ENCODE data around the gene TGM5. TPM values are rescaled to one million over a fixed set of nuclear protein-coding genes. Genes with fewer than 3 reads are reported as not detected.

The TGM5 gene
- polyA plus RNA-seq (2013), result 0.01 TPM

GRCh38 chr15:43266834-43267233, at the start of gene TGM5:
TGM5 (minus strand) TSS chr15:43266928; CDS start chr15:43266849, 79 bp downstream.
- H3K4me1 ChIP-seq (ENCODE audit: control extremely low read depth in 1 of 4, control insufficient read depth in 4 of 4, insufficient read depth in 4 of 4, low read length in 3 of 4), result peaks cover 8 to 30% (median 18%) of the 10 kb centered on the region in 4 experiments
- 97% methylated on average over 7 of the region's 8 CpGs for WGBS (ENCODE audit: insufficient coverage)
- CTCF ChIA-PET, result interaction anchor here (0.8 to 9.6 kb wide), 12 partner anchors 10 to 63 kb away, joined by 3 to 201 read pairs (median 18); no protein-coding TSS in a partner anchor
- peaks cover 0 to 2% (median 0%) of the 10 kb centered on the region in 5 experiments for H3K27me3 ChIP-seq (replicated peaks in 2 of 5; ENCODE audit: control insufficient read depth in 4 of 5, insufficient read depth in 5 of 5, low read length in 4 of 5)
- DNase-seq, result no peak
- H3K27ac ChIP-seq (ENCODE audit: insufficient read depth in 1 of 2, low read depth in 1 of 2, low read length in 2 of 2, poor library complexity in 1 of 2, severe bottlenecking in 2 of 2), result no peak within 1 kb of the TSS
- no peak within 1 kb of the TSS for H3K4me3 ChIP-seq (ENCODE audit: control insufficient read depth in 1 of 7, extremely low read depth in 1 of 7, insufficient read depth in 4 of 7, low read depth in 2 of 7, low read length in 6 of 7)
- H3K36me3 ChIP-seq (ENCODE audit: control insufficient read depth in 4 of 4, insufficient read depth in 4 of 4, low read length in 3 of 4), result no peaks in the 10 kb centered on the region
- H3K9me3 ChIP-seq (ENCODE audit: control extremely low read depth in 1 of 5, control insufficient read depth in 4 of 5, insufficient read depth in 2 of 5, low read depth in 1 of 5, low read length in 4 of 5), result no peaks in the 10 kb centered on the region
- POLR2A ChIA-PET, result no interaction called here

GRCh38 chr15:43314171-43314570, 47.4 kb upstream of the TGM5 start:
- H3K36me3 ChIP-seq (ENCODE audit: control insufficient read depth in 4 of 4, insufficient read depth in 4 of 4, low read length in 3 of 4), result no peaks in the 10 kb centered on the region
- no peaks in the 10 kb centered on the region for H3K9me3 ChIP-seq (ENCODE audit: control extremely low read depth in 1 of 5, control insufficient read depth in 4 of 5, insufficient read depth in 2 of 5, low read depth in 1 of 5, low read length in 4 of 5)
- POLR2A ChIA-PET, result interaction anchor here (0.5 kb wide), 1 partner anchor 444 kb away, joined by 4 read pairs; no protein-coding TSS in a partner anchor
- 94% methylated on average over 2 of the region's 3 CpGs for WGBS (ENCODE audit: insufficient coverage)
- H3K4me1 ChIP-seq (ENCODE audit: control extremely low read depth in 1 of 4, control insufficient read depth in 4 of 4, insufficient read depth in 4 of 4, low read length in 3 of 4), result no peaks in the 10 kb centered on the region
- no peak for DNase-seq
- H3K27me3 ChIP-seq (replicated peaks in 2 of 5; ENCODE audit: control insufficient read depth in 4 of 5, insufficient read depth in 5 of 5, low read length in 4 of 5), result peaks cover 0 to 9% (median 0%) of the 10 kb centered on the region in 5 experiments
- CTCF ChIA-PET, result no interaction called here
- H3K27ac ChIP-seq (ENCODE audit: insufficient read depth in 1 of 2, low read depth in 1 of 2, low read length in 2 of 2, poor library complexity in 1 of 2, severe bottlenecking in 2 of 2), result no peak overlapping the region
- H3K4me3 ChIP-seq (ENCODE audit: control insufficient read depth in 1 of 7, extremely low read depth in 1 of 7, insufficient read depth in 4 of 7, low read depth in 2 of 7, low read length in 6 of 7), result no peak overlapping the region

- Histone ChIP-seq H3K4me1 (ENCODE audit: control extremely low read depth in 1 of 4, control insufficient read depth in 4 of 4, insufficient read depth in 4 of 4, low read length in 3 of 4) (no peaks in the 10 kb centered on the region), H3K27me3 (replicated peaks in 2 of 5; ENCODE audit: control insufficient read depth in 4 of 5, insufficient read depth in 5 of 5, low read length in 4 of 5) (peaks cover 0 to 13% (median 0%) of the 10 kb centered on the region in 5 experiments), H3K9me3 (ENCODE audit: control extremely low read depth in 1 of 5, control insufficient read depth in 4 of 5, insufficient read depth in 2 of 5, low read depth in 1 of 5, low read length in 4 of 5) (no peaks in the 10 kb centered on the region), H3K27ac (ENCODE audit: insufficient read depth in 1 of 2, low read depth in 1 of 2, low read length in 2 of 2, poor library complexity in 1 of 2, severe bottlenecking in 2 of 2) (no peak overlapping the region), H3K4me3 (ENCODE audit: control insufficient read depth in 1 of 7, extremely low read depth in 1 of 7, insufficient read depth in 4 of 7, low read depth in 2 of 7, low read length in 6 of 7) (no peak overlapping the region), H3K36me3 (ENCODE audit: control insufficient read depth in 4 of 4, insufficient read depth in 4 of 4, low read length in 3 of 4) (no peaks in the 10 kb centered on the region)
- DNase-seq, result no peak
- ChIA-PET POLR2A (no interaction called here), CTCF (interaction anchor here (0.5 to 0.7 kb wide), 3 partner anchors 14 to 54 kb away, joined by 3 read pairs; no protein-coding TSS in a partner anchor)
- WGBS (ENCODE audit: insufficient coverage), result 71% methylated on average over 4 of the region's 4 CpGs
Measured at GRCh38 chr15:43312378-43312777, 45.6 kb upstream of the TGM5 start.

GRCh38 chr15:43302205-43302817, 35.6 kb upstream of the TGM5 start, which contains the start of gene TGM7:
TGM7 (minus strand) TSS chr15:43302255.
- Histone ChIP-seq H3K4me3 (ENCODE audit: control insufficient read depth in 1 of 7, extremely low read depth in 1 of 7, insufficient read depth in 4 of 7, low read depth in 2 of 7, low read length in 6 of 7) (no peak within 1 kb of the TSS), H3K4me1 (ENCODE audit: control extremely low read depth in 1 of 4, control insufficient read depth in 4 of 4, insufficient read depth in 4 of 4, low read length in 3 of 4) (no peaks in the 10 kb centered on the region), H3K27ac (ENCODE audit: insufficient read depth in 1 of 2, low read depth in 1 of 2, low read length in 2 of 2, poor library complexity in 1 of 2, severe bottlenecking in 2 of 2) (no peak within 1 kb of the TSS), H3K36me3 (ENCODE audit: control insufficient read depth in 4 of 4, insufficient read depth in 4 of 4, low read length in 3 of 4) (no peaks in the 10 kb centered on the region), H3K27me3 (replicated peaks in 2 of 5; ENCODE audit: control insufficient read depth in 4 of 5, insufficient read depth in 5 of 5, low read length in 4 of 5) (peaks cover 0 to 6% (median 0%) of the 10 kb centered on the region in 5 experiments), H3K9me3 (ENCODE audit: control extremely low read depth in 1 of 5, control insufficient read depth in 4 of 5, insufficient read depth in 2 of 5, low read depth in 1 of 5, low read length in 4 of 5) (no peaks in the 10 kb centered on the region)
- DNase-seq, result no peak
- 97% methylated on average over 8 of the region's 11 CpGs for WGBS (ENCODE audit: insufficient coverage)
- ChIA-PET CTCF (interaction anchor here (2.3 to 2.8 kb wide), 2 partner anchors 9 to 17 kb away, joined by 6 to 7 read pairs; no protein-coding TSS in a partner anchor), POLR2A (no interaction called here)

GRCh38 chr15:43299884-43300283, 33.2 kb upstream of the TGM5 start:
- Histone ChIP-seq H3K9me3 (ENCODE audit: control extremely low read depth in 1 of 5, control insufficient read depth in 4 of 5, insufficient read depth in 2 of 5, low read depth in 1 of 5, low read length in 4 of 5) (no peaks in the 10 kb centered on the region), H3K27me3 (replicated peaks in 2 of 5; ENCODE audit: control insufficient read depth in 4 of 5, insufficient read depth in 5 of 5, low read length in 4 of 5) (peaks cover 0 to 2% (median 0%) of the 10 kb centered on the region in 5 experiments), H3K4me3 (ENCODE audit: control insufficient read depth in 1 of 7, extremely low read depth in 1 of 7, insufficient read depth in 4 of 7, low read depth in 2 of 7, low read length in 6 of 7) (no peak overlapping the region), H3K27ac (ENCODE audit: insufficient read depth in 1 of 2, low read depth in 1 of 2, low read length in 2 of 2, poor library complexity in 1 of 2, severe bottlenecking in 2 of 2) (no peak overlapping the region), H3K36me3 (ENCODE audit: control insufficient read depth in 4 of 4, insufficient read depth in 4 of 4, low read length in 3 of 4) (no peaks in the 10 kb centered on the region), H3K4me1 (ENCODE audit: control extremely low read depth in 1 of 4, control insufficient read depth in 4 of 4, insufficient read depth in 4 of 4, low read length in 3 of 4) (no peaks in the 10 kb centered on the region)
- DNase-seq, result no peak
- ChIA-PET CTCF (no interaction called here), POLR2A (no interaction called here)

GRCh38 chr15:43299411-43299810, 32.7 kb upstream of the TGM5 start:
- POLR2A ChIA-PET, result no interaction called here
- DNase-seq, result no peak

GRCh38 chr15:43294091-43294706, 27.5 kb upstream of the TGM5 start:
- Histone ChIP-seq H3K27ac (ENCODE audit: insufficient read depth in 1 of 2, low read depth in 1 of 2, low read length in 2 of 2, poor library complexity in 1 of 2, severe bottlenecking in 2 of 2) (no peak overlapping the region), H3K27me3 (replicated peaks in 2 of 5; ENCODE audit: control insufficient read depth in 4 of 5, insufficient read depth in 5 of 5, low read length in 4 of 5) (peaks cover 0 to 12% (median 3%) of the 10 kb centered on the region in 5 experiments), H3K4me1 (ENCODE audit: control extremely low read depth in 1 of 4, control insufficient read depth in 4 of 4, insufficient read depth in 4 of 4, low read length in 3 of 4) (peaks cover 0 to 5% (median 1%) of the 10 kb centered on the region in 4 experiments), H3K4me3 (ENCODE audit: control insufficient read depth in 1 of 7, extremely low read depth in 1 of 7, insufficient read depth in 4 of 7, low read depth in 2 of 7, low read length in 6 of 7) (no peak overlapping the region), H3K36me3 (ENCODE audit: control insufficient read depth in 4 of 4, insufficient read depth in 4 of 4, low read length in 3 of 4) (no peaks in the 10 kb centered on the region), H3K9me3 (ENCODE audit: control extremely low read depth in 1 of 5, control insufficient read depth in 4 of 5, insufficient read depth in 2 of 5, low read depth in 1 of 5, low read length in 4 of 5) (no peaks in the 10 kb centered on the region)
- WGBS (ENCODE audit: insufficient coverage), result 97% methylated on average over 5 of the region's 6 CpGs
- CTCF ChIA-PET, result interaction anchor here (1.1 to 1.7 kb wide), 3 partner anchors 9 to 53 kb away, joined by 3 to 6 read pairs (median 3); partner anchors contain the start of gene TGM7
- DNase-seq, result no peak
- POLR2A ChIA-PET, result no interaction called here

More at GRCh38 chr15:43299411-43299810, 32.7 kb upstream of the TGM5 start:
- Histone ChIP-seq H3K36me3 (ENCODE audit: control insufficient read depth in 4 of 4, insufficient read depth in 4 of 4, low read length in 3 of 4) (no peaks in the 10 kb centered on the region), H3K9me3 (ENCODE audit: control extremely low read depth in 1 of 5, control insufficient read depth in 4 of 5, insufficient read depth in 2 of 5, low read depth in 1 of 5, low read length in 4 of 5) (no peaks in the 10 kb centered on the region), H3K4me3 (ENCODE audit: control insufficient read depth in 1 of 7, extremely low read depth in 1 of 7, insufficient read depth in 4 of 7, low read depth in 2 of 7, low read length in 6 of 7) (no peak overlapping the region), H3K27ac (ENCODE audit: insufficient read depth in 1 of 2, low read depth in 1 of 2, low read length in 2 of 2, poor library complexity in 1 of 2, severe bottlenecking in 2 of 2) (no peak overlapping the region), H3K27me3 (replicated peaks in 2 of 5; ENCODE audit: control insufficient read depth in 4 of 5, insufficient read depth in 5 of 5, low read length in 4 of 5) (peaks cover 0 to 5% (median under 1%) of the 10 kb centered on the region in 5 experiments), H3K4me1 (ENCODE audit: control extremely low read depth in 1 of 4, control insufficient read depth in 4 of 4, insufficient read depth in 4 of 4, low read length in 3 of 4) (no peaks in the 10 kb centered on the region)
- WGBS (ENCODE audit: insufficient coverage), result 100% methylated on average over 2 of the region's 3 CpGs
- CTCF ChIA-PET, result no interaction called here

All from common myeloid progenitor, CD34-positive (primary cell).